A549 (cell line): ENCODE results near the gene CST1. TPM values are rescaled to one million over a fixed set of nuclear protein-coding genes. Genes with fewer than 3 reads are reported as not detected.

Experiments
- ATAC-seq, 2 experiments: fragments of 200-7000 bp in 1 of 2; fragments of >200 bp in 1 of 2; cut with Nextera tagmentation in 1 of 2; cut with Tn5 transposase in 1 of 2; 3 replicates each; pipeline versions ENCODE4 v1.8.0 to v1.9.1; 2018 to 2020; ENCODE audit warnings: mild to moderate bottlenecking in 1 of 2, moderate library complexity in 1 of 2
- CTCF ChIA-PET: fragments of 300-600 bp; sonication (Branson Sonifier 250); formaldehyde crosslinking; extraction: SDS; loops from one replicate; lab custom pipeline; 2021; ENCODE audit warnings: antibody characterized with exemption, inconsistent platforms; lab: Yijun Ruan, JAX
- POLR2A ChIA-PET: fragments of 350-600 bp; formaldehyde crosslinking; extraction: SDS; loops from one replicate; lab custom pipeline; 2021; ENCODE audit warnings: antibody characterized with exemption, inconsistent platforms; lab: Yijun Ruan, JAX
- DNase-seq, 2 experiments: peaks; one replicate each; pipeline versions ENCODE4 v3.0.0 to v3.0.0-alpha.2; 2011 to 2016; ENCODE audit warnings: low read depth in 1 of 2, low spot score in 1 of 2
- FAIRE-seq: peaks from 2 replicates; lab custom pipeline; 2011; peaks lifted over from hg19 to GRCh38; lab: Jason Lieb, UNC
- H3K27ac ChIP-seq, 2 experiments: fragments of >200 bp; sonication (Bioruptor Twin); formaldehyde crosslinking; 3 replicates each; pipeline ENCODE4 v1.5.1; 2016 to 2017
- H3K4me1 ChIP-seq: fragments of >200 bp; sonication (Bioruptor Twin); formaldehyde crosslinking; 3 replicates; pipeline ENCODE4 v1.6.1; 2016
- H3K4me2 ChIP-seq: fragments of >200 bp; sonication (Bioruptor Twin); formaldehyde crosslinking; 3 replicates; pipeline ENCODE4 v1.6.1; 2016
- H3K4me3 ChIP-seq: fragments of >200 bp; sonication (Bioruptor Twin); formaldehyde crosslinking; 3 replicates; pipeline ENCODE4 v1.5.1; 2016
- H3K9me3 ChIP-seq: fragments of >200 bp; sonication (Bioruptor Twin); formaldehyde crosslinking; 3 replicates; pipeline ENCODE4 v1.6.1; 2016
- CBX8 ChIP-seq: fragments of 200-600 bp; sonication (generic); IDR thresholded peaks from 2 replicates; pipeline ENCODE4 v1.6.1; 2016
- CEBPB ChIP-seq, 2 experiments: fragments of >200 bp in 1 of 2; sonication (Bioruptor Twin) in 1 of 2; formaldehyde crosslinking in 1 of 2; IDR thresholded peaks; 2 replicates each; pipeline ENCODE4 v1.6.1; 2012 to 2016
- CHD2 ChIP-seq: fragments of 150-350 bp; IDR thresholded peaks from 2 replicates; pipeline ENCODE4 v1.6.1; 2014; ENCODE audit warnings: low read length; ENCODE audit not compliant: partially characterized antibody
- EP300 ChIP-seq, 2 experiments: fragments of >200 bp; sonication (Bioruptor Twin); formaldehyde crosslinking; IDR thresholded peaks; 2 replicates in 1 of 2; 3 replicates in 1 of 2; pipeline ENCODE4 v1.6.1; 2016 to 2017
- ESRRA ChIP-seq: fragments of 150-350 bp; IDR thresholded peaks from 2 replicates; pipeline ENCODE4 v1.6.1; 2014; ENCODE audit warnings: mild to moderate bottlenecking, low read length, borderline replicate concordance
- FOSB ChIP-seq: fragments of 250-450 bp; sonication (Bioruptor Pico); IDR thresholded peaks from 2 replicates; pipeline ENCODE4 v1.5.0; 2020; ENCODE audit warnings: mild to moderate bottlenecking, moderate library complexity
- FOSL2 ChIP-seq, 2 experiments: fragments of 450-650 bp in 1 of 2; fragments of >200 bp in 1 of 2; sonication (Bioruptor Twin) in 1 of 2; formaldehyde crosslinking; IDR thresholded peaks; 2 replicates each; pipeline versions ENCODE4 v1.5.0 to v1.6.1; 2016 to 2020; ENCODE audit warnings: mild to moderate bottlenecking in 1 of 2, moderate library complexity in 1 of 2
- FOXS1 ChIP-seq: fragments of 250-450 bp; sonication (Bioruptor Pico); IDR thresholded peaks from 2 replicates; pipeline ENCODE4 v1.5.0; 2020; ENCODE audit warnings: mild to moderate bottlenecking, moderate library complexity
- GATA3 ChIP-seq: IDR thresholded peaks from 2 replicates; pipeline ENCODE4 v1.6.1; 2012; ENCODE audit warnings: borderline replicate concordance
- HDAC2 ChIP-seq: fragments of 200-600 bp; sonication (generic); IDR thresholded peaks from 2 replicates; pipeline ENCODE4 v1.6.1; 2016
- HES2 ChIP-seq: fragments of >200 bp; sonication (Bioruptor Twin); formaldehyde crosslinking; IDR thresholded peaks from 2 replicates; pipeline ENCODE4 v1.6.1; 2016
- HOXB13 ChIP-seq: fragments of 250-450 bp; sonication (Bioruptor Pico); IDR thresholded peaks from 2 replicates; pipeline ENCODE4 v1.5.0; 2020; ENCODE audit warnings: low read depth, mild to moderate bottlenecking, moderate library complexity
- HOXB5 ChIP-seq: fragments of 250-450 bp; sonication (Bioruptor Pico); IDR thresholded peaks from 2 replicates; pipeline ENCODE4 v1.5.0; 2020; ENCODE audit warnings: mild to moderate bottlenecking, moderate library complexity
- JUN ChIP-seq, 2 experiments: fragments of >200 bp; sonication (Bioruptor Twin); formaldehyde crosslinking; IDR thresholded peaks; 2 replicates in 1 of 2; 3 replicates in 1 of 2; pipeline ENCODE4 v1.6.1; 2016 to 2017
- KDM1A ChIP-seq: fragments of 200-600 bp; sonication (generic); IDR thresholded peaks from 2 replicates; pipeline ENCODE4 v1.6.1; 2016; ENCODE audit warnings: low read depth, mild to moderate bottlenecking
- KDM5A ChIP-seq: fragments of 200-600 bp; sonication (generic); IDR thresholded peaks from 2 replicates; pipeline ENCODE4 v1.6.1; 2016; ENCODE audit warnings: antibody characterized with exemption, mild to moderate bottlenecking
- MYC ChIP-seq: IDR thresholded peaks from 2 replicates; pipeline ENCODE4 v1.6.1; 2012; ENCODE audit warnings: mild to moderate bottlenecking, inconsistent platforms, low read length, improper control_type of control experiment, borderline replicate concordance
- NR3C1 ChIP-seq: fragments of >200 bp; sonication (Bioruptor Twin); formaldehyde crosslinking; IDR thresholded peaks from 3 replicates; pipeline ENCODE4 v1.6.1; 2017
- PHF8 ChIP-seq: fragments of 200-600 bp; sonication (generic); IDR thresholded peaks from 2 replicates; pipeline ENCODE4 v1.6.1; 2016; ENCODE audit warnings: low read depth, mild to moderate bottlenecking, antibody characterized with exemption, moderate library complexity, borderline replicate concordance
- POLR2AphosphoS2 ChIP-seq: conservative IDR thresholded peaks from 2 replicates; pipeline ENCODE4 v1.6.1; 2012; ENCODE audit warnings: low read length, improper control_type of control experiment, inconsistent platforms
- RARB ChIP-seq: fragments of 250-450 bp; sonication (Bioruptor Pico); IDR thresholded peaks from 2 replicates; pipeline ENCODE4 v1.8.0; 2021; ENCODE audit warnings: mild to moderate bottlenecking, moderate library complexity
- REST ChIP-seq: fragments of 200-600 bp; sonication (generic); IDR thresholded peaks from 2 replicates; pipeline ENCODE4 v1.6.1; 2016; ENCODE audit warnings: antibody characterized with exemption, mild to moderate bottlenecking, moderate library complexity
- RFX5 ChIP-seq: fragments of 450-650 bp; IDR thresholded peaks from 2 replicates; pipeline ENCODE4 v1.7.1; 2014; ENCODE audit warnings: antibody characterized with exemption, mild to moderate bottlenecking, moderate library complexity
- TFCP2L1 ChIP-seq: fragments of 250-450 bp; sonication (Bioruptor Pico); IDR thresholded peaks from 2 replicates; pipeline ENCODE4 v1.5.0; 2021; ENCODE audit warnings: mild to moderate bottlenecking
- TP53 ChIP-seq: fragments of 250-450 bp; sonication (Bioruptor Pico); IDR thresholded peaks from 2 replicates; pipeline ENCODE4 v1.5.0; 2021; ENCODE audit warnings: mild to moderate bottlenecking, moderate library complexity
- ZFP36 ChIP-seq: fragments of 450-650 bp; IDR thresholded peaks from 2 replicates; pipeline ENCODE4 v1.6.1; 2014; ENCODE audit warnings: borderline replicate concordance; ENCODE audit not compliant: partially characterized antibody
- ZNF302 ChIP-seq: fragments of 250-450 bp; sonication (Bioruptor Pico); IDR thresholded peaks from 2 replicates; pipeline ENCODE4 v1.9.0; 2021; ENCODE audit warnings: inconsistent platforms, mild to moderate bottlenecking, moderate library complexity
- WGBS: methylation state at CpG from one replicate; pipeline ENCODE4 v1.1.6; 2017; ENCODE audit errors: missing lambda C conversion rate; 5-methylcytosine and 5-hydroxymethylcytosine counted together
- polyA plus RNA-seq, 4 experiments: library from polyadenylated mRNA; depleted of rRNA in 3 of 4; stranded (reverse); fragments of >200 nt; fragmentation: RNase III in 1 of 4; extraction: RNeasy Plus Mini Kit Qiagen cat#74134 plus additional on column Dnase treatment in 1 of 4; gene quantifications; 2 replicates in 3 of 4; 3 replicates in 1 of 4; pipeline ENCODE4 v1.2.3, GENCODE V29; 2011 to 2017

CST1 gene
- polyA plus RNA-seq, 2 of the 4 experiments (the other 2 are of a cell fraction) = 0.28 to 2.1 TPM

- no peak overlapping the region for H3K4me2 ChIP-seq
- CTCF ChIA-PET = interaction anchor here (1.0 kb wide), 1 partner anchor 1330 kb away, joined by 3 read pairs; no protein-coding TSS in a partner anchor
- no peak for ATAC-seq
- no peak overlapping the region for H3K27ac ChIP-seq
- no peaks in the 10 kb centered on the region for H3K4me1 ChIP-seq
- H3K4me3 ChIP-seq = no peak overlapping the region
- POLR2A ChIA-PET = no interaction called here
- FAIRE-seq = no peak
- H3K9me3 ChIP-seq = no peaks in the 10 kb centered on the region
- 53% methylated on average over 7 of the region's 7 CpGs for WGBS
- DNase-seq = no peak
- TF ChIP-seq POLR2AphosphoS2 = no peak
- TF ChIP-seq CEBPB (IDR thresholded peaks at IDR 0.05) = no peak
- TF ChIP-seq KDM1A = no peak
- no peak for TF ChIP-seq CBX8
- no peak for TF ChIP-seq RARB (CRISPR knock-in tag)
- TF ChIP-seq ZFP36 = no peak
- no peak for TF ChIP-seq ZNF302 (CRISPR knock-in tag)
- TF ChIP-seq GATA3 = no peak
- TF ChIP-seq KDM5A = no peak
- no peak for TF ChIP-seq HDAC2
- TF ChIP-seq HOXB13 (CRISPR knock-in tag) = no peak
- TF ChIP-seq TP53 = no peak
- no peak for TF ChIP-seq TFCP2L1 (CRISPR knock-in tag)
- no peak for TF ChIP-seq FOSB (CRISPR knock-in tag)
- TF ChIP-seq HES2 = no peak
- TF ChIP-seq PHF8 = no peak
- TF ChIP-seq ESRRA = no peak
- no peak for TF ChIP-seq REST
- TF ChIP-seq RFX5 = no peak
These were observed 44.1 kb upstream of the CST1 start for GRCh38 chr20:23794841-23795240.

- ChIA-PET POLR2A (no interaction called here), CTCF (interaction anchor here (1.0 kb wide), 1 partner anchor 1331 kb away, joined by 3 read pairs; no protein-coding TSS in a partner anchor)
- Histone ChIP-seq H3K4me2 (no peak overlapping the region), H3K4me1 (no peaks in the 10 kb centered on the region), H3K4me3 (no peak overlapping the region), H3K27ac (no peak overlapping the region), H3K9me3 (no peaks in the 10 kb centered on the region)
- TF ChIP-seq CBX8 (no peak), FOSL2 (IDR thresholded peaks at IDR 0.05) (no peak), FOSL2 (CRISPR knock-in tag; IDR thresholded peaks at IDR 0.05) (no peak), CHD2 (no peak), NR3C1 (no peak), MYC (no peak), FOXS1 (CRISPR knock-in tag) (no peak), HOXB5 (CRISPR knock-in tag) (no peak), JUN (IDR thresholded peaks at IDR 0.05) (no peak), RARB (CRISPR knock-in tag) (no peak), EP300 (IDR thresholded peaks at IDR 0.05) (no peak)
- 51% methylated on average over 7 of the region's 7 CpGs for WGBS
- DNase-seq (no peak), FAIRE-seq (no peak), ATAC-seq (no peak)
These were observed 43.3 kb upstream of the CST1 start for GRCh38 chr20:23794065-23794464.
